GM23338 (cell line): Measurements from ENCODE around the gene FUT3.

Experiments
- CREB1 ChIP-seq: fragments of 250-450 bp; sonication (Bioruptor Pico); IDR thresholded peaks from 2 replicates; pipeline ENCODE4 v1.5.0; 2020; ENCODE audit warnings: low read depth, mild to moderate bottlenecking, moderate library complexity
- CTCF ChIP-seq, 2 experiments: fragments of 200-600 bp in 1 of 2; sonication (generic) in 1 of 2; conservative IDR thresholded peaks; 2 replicates each; pipeline versions ENCODE4 v1.5.1 to v1.6.1; 2016 to 2017; ENCODE audit warnings: antibody characterized with exemption in 2 of 2, low read depth in 2 of 2, mild to moderate bottlenecking in 2 of 2, moderate library complexity in 1 of 2
- EZH2 ChIP-seq: fragments of 200-600 bp; sonication (generic); IDR thresholded peaks from one replicate; pipeline ENCODE4 v1.8.0; 2017; ENCODE audit warnings: antibody characterized with exemption, mild to moderate bottlenecking, low read depth; ENCODE audit not compliant: unreplicated experiment
- EZH2phosphoT487 ChIP-seq: fragments of 200-600 bp; sonication (generic); IDR thresholded peaks from one replicate; pipeline ENCODE4 v1.8.1; 2018; ENCODE audit warnings: antibody characterized with exemption; ENCODE audit not compliant: unreplicated experiment
- JUNB ChIP-seq: IDR thresholded peaks from one replicate; pipeline ENCODE4 v1.6.1; 2016; ENCODE audit warnings: antibody characterized with exemption; ENCODE audit not compliant: unreplicated experiment
- POLR2AphosphoS5 ChIP-seq: IDR thresholded peaks from 2 replicates; pipeline ENCODE4 v1.6.1; 2016; ENCODE audit warnings: antibody characterized with exemption, low read depth
- ZNF331 ChIP-seq: fragments of 250-450 bp; sonication (Bioruptor Pico); IDR thresholded peaks from 2 replicates; pipeline ENCODE4 v1.5.0; 2020; ENCODE audit warnings: low read depth, mild to moderate bottlenecking, moderate library complexity
- TF ChIP-seq, protein P1 (sequence below): IDR thresholded peaks from 2 replicates; pipeline ENCODE4 v1.6.1; 2016; ENCODE audit warnings: antibody characterized with exemption
- TF ChIP-seq, protein P2 (sequence below): IDR thresholded peaks from one replicate; pipeline ENCODE4 v1.6.1; 2018; ENCODE audit warnings: antibody characterized with exemption; ENCODE audit not compliant: unreplicated experiment

DNA sequence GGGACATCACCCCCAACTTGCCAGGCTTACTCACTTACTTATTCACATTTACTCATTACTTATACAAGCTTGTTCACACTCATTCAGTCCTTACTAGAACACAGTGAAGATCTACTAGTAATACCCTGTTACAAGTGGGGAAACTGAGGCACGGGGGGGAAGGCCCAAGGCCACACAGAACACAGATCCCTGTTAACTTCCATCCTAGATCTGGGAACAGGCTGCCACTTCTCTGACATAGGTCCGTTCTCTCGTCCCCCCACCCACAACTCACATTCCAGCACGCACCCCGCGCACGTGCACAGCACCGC, 47.9 kb downstream of the FUT3 start:
- TF ChIP-seq CTCF (conservative IDR thresholded peaks at IDR 0.05; ENCODE audit: low read depth in 2 of 2) (no peak), CREB1 (CRISPR knock-in tag) (no peak), EZH2phosphoT487 (no peak), JUNB (no peak), EZH2 (no peak), ZNF331 (CRISPR knock-in tag) (no peak), POLR2AphosphoS5 (no peak)
- TF ChIP-seq, protein P1, sequence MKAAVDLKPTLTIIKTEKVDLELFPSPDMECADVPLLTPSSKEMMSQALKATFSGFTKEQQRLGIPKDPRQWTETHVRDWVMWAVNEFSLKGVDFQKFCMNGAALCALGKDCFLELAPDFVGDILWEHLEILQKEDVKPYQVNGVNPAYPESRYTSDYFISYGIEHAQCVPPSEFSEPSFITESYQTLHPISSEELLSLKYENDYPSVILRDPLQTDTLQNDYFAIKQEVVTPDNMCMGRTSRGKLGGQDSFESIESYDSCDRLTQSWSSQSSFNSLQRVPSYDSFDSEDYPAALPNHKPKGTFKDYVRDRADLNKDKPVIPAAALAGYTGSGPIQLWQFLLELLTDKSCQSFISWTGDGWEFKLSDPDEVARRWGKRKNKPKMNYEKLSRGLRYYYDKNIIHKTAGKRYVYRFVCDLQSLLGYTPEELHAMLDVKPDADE, result no peak
- TF ChIP-seq, protein P2, sequence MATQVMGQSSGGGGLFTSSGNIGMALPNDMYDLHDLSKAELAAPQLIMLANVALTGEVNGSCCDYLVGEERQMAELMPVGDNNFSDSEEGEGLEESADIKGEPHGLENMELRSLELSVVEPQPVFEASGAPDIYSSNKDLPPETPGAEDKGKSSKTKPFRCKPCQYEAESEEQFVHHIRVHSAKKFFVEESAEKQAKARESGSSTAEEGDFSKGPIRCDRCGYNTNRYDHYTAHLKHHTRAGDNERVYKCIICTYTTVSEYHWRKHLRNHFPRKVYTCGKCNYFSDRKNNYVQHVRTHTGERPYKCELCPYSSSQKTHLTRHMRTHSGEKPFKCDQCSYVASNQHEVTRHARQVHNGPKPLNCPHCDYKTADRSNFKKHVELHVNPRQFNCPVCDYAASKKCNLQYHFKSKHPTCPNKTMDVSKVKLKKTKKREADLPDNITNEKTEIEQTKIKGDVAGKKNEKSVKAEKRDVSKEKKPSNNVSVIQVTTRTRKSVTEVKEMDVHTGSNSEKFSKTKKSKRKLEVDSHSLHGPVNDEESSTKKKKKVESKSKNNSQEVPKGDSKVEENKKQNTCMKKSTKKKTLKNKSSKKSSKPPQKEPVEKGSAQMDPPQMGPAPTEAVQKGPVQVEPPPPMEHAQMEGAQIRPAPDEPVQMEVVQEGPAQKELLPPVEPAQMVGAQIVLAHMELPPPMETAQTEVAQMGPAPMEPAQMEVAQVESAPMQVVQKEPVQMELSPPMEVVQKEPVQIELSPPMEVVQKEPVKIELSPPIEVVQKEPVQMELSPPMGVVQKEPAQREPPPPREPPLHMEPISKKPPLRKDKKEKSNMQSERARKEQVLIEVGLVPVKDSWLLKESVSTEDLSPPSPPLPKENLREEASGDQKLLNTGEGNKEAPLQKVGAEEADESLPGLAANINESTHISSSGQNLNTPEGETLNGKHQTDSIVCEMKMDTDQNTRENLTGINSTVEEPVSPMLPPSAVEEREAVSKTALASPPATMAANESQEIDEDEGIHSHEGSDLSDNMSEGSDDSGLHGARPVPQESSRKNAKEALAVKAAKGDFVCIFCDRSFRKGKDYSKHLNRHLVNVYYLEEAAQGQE, result no peak
